Measurements from ENCODE around the gene SUPT20H. TPM values are rescaled to one million over a fixed set of nuclear protein-coding genes. Genes with fewer than 3 reads are reported as not detected.
A peak's percentile ranks its signal among the peaks of the same experiment; 100 is the strongest.

SUPT20H gene
- total RNA-seq, 1 experiment from 2014 or later, result 88.7 TPM

- H3K27me3 ChIP-seq, result no peaks in the 10 kb centered on the region
- peaks cover 72% of the 10 kb centered on the region for H3K36me3 ChIP-seq
- H3K4me1 ChIP-seq, result no peaks in the 10 kb centered on the region
- H3K27ac ChIP-seq, result no peak overlapping the region
- H3K9me3 ChIP-seq (replicated peaks), result peaks cover 2% of the 10 kb centered on the region
- DNase-seq, result no peak
- H3K4me3 ChIP-seq, result no peak overlapping the region
Measured at GRCh38 chr13:37047846-37048245, 11.6 kb downstream of the SUPT20H start.

- DNase-seq, result no peak
- H3K36me3 ChIP-seq, result peaks cover 76% of the 10 kb centered on the region
- H3K4me1 ChIP-seq, result no peaks in the 10 kb centered on the region
- H3K4me3 ChIP-seq, result no peak overlapping the region
- no peak overlapping the region for H3K27ac ChIP-seq
- no peaks in the 10 kb centered on the region for H3K27me3 ChIP-seq
- no peaks in the 10 kb centered on the region for H3K9me3 ChIP-seq (replicated peaks)
Measured at GRCh38 chr13:37047032-37047431, 12.5 kb downstream of the SUPT20H start.

GRCh38 chr13:37046062-37046461 is 13.4 kb downstream of the SUPT20H start:
- Histone ChIP-seq H3K27me3 (no peaks in the 10 kb centered on the region), H3K27ac (no peak overlapping the region), H3K4me1 (no peaks in the 10 kb centered on the region), H3K4me3 (no peak overlapping the region), H3K36me3 (peaks cover 83% of the 10 kb centered on the region), H3K9me3 (replicated peaks) (no peaks in the 10 kb centered on the region)
- no peak for DNase-seq

GRCh38 chr13:37040789-37041188 is 18.7 kb downstream of the SUPT20H start:
- Histone ChIP-seq H3K27me3 (no peaks in the 10 kb centered on the region), H3K9me3 (replicated peaks) (no peaks in the 10 kb centered on the region), H3K36me3 (peaks cover 94% of the 10 kb centered on the region), H3K27ac (no peak overlapping the region), H3K4me1 (no peaks in the 10 kb centered on the region), H3K4me3 (no peak overlapping the region)
- no peak for DNase-seq

GRCh38 chr13:37039896-37040295 is 19.6 kb downstream of the SUPT20H start:
- peaks cover 95% of the 10 kb centered on the region for H3K36me3 ChIP-seq
- no peaks in the 10 kb centered on the region for H3K4me1 ChIP-seq
- no peaks in the 10 kb centered on the region for H3K9me3 ChIP-seq (replicated peaks)
- no peak overlapping the region for H3K27ac ChIP-seq
- H3K27me3 ChIP-seq, result no peaks in the 10 kb centered on the region
- H3K4me3 ChIP-seq, result no peak overlapping the region
- DNase-seq, result no peak

GRCh38 chr13:37037241-37037640 is 22.2 kb downstream of the SUPT20H start:
- peaks cover 89% of the 10 kb centered on the region for H3K36me3 ChIP-seq

GRCh38 chr13:37029617-37030016 is 29.9 kb downstream of the SUPT20H start:
- DNase-seq, result no peak
- Histone ChIP-seq H3K27ac (no peak overlapping the region), H3K27me3 (no peaks in the 10 kb centered on the region), H3K4me3 (no peak overlapping the region), H3K9me3 (replicated peaks) (no peaks in the 10 kb centered on the region), H3K4me1 (no peaks in the 10 kb centered on the region), H3K36me3 (peaks cover 87% of the 10 kb centered on the region)

More at GRCh38 chr13:37037241-37037640, 22.2 kb downstream of the SUPT20H start:
- Histone ChIP-seq H3K27me3 (no peaks in the 10 kb centered on the region), H3K27ac (no peak overlapping the region), H3K4me3 (no peak overlapping the region), H3K9me3 (replicated peaks) (no peaks in the 10 kb centered on the region), H3K4me1 (no peaks in the 10 kb centered on the region)
- no peak for DNase-seq

- Histone ChIP-seq H3K27me3 (no peaks in the 10 kb centered on the region), H3K27ac (no peak overlapping the region), H3K4me1 (no peaks in the 10 kb centered on the region), H3K4me3 (no peak overlapping the region), H3K9me3 (replicated peaks) (no peaks in the 10 kb centered on the region), H3K36me3 (peaks cover 90% of the 10 kb centered on the region)
- no peak for DNase-seq
Measured at GRCh38 chr13:37027639-37028038, 31.8 kb downstream of the SUPT20H start.

- Histone ChIP-seq H3K9me3 (replicated peaks) (no peaks in the 10 kb centered on the region), H3K36me3 (peaks cover 90% of the 10 kb centered on the region), H3K4me1 (no peaks in the 10 kb centered on the region), H3K4me3 (no peak overlapping the region), H3K27ac (no peak overlapping the region), H3K27me3 (no peaks in the 10 kb centered on the region)
- DNase-seq, result no peak
Measured at GRCh38 chr13:37026771-37027170, 32.7 kb downstream of the SUPT20H start.

GRCh38 chr13:37023871-37024270 is 35.6 kb downstream of the SUPT20H start:
- Histone ChIP-seq H3K36me3 (peaks cover 89% of the 10 kb centered on the region), H3K9me3 (replicated peaks) (no peaks in the 10 kb centered on the region), H3K4me1 (no peaks in the 10 kb centered on the region), H3K27me3 (no peaks in the 10 kb centered on the region), H3K27ac (no peak overlapping the region), H3K4me3 (no peak overlapping the region)
- DNase-seq, result peak in 1 of 2 experiments; percentile 31

GRCh38 chr13:37014609-37015008 is 44.9 kb downstream of the SUPT20H start:
- Histone ChIP-seq H3K27me3 (no peaks in the 10 kb centered on the region), H3K36me3 (peaks cover 67% of the 10 kb centered on the region), H3K4me3 (no peak overlapping the region), H3K4me1 (no peaks in the 10 kb centered on the region), H3K27ac (no peak overlapping the region), H3K9me3 (replicated peaks) (no peaks in the 10 kb centered on the region)
- no peak for DNase-seq

- H3K27me3 ChIP-seq, result no peaks in the 10 kb centered on the region
- no peak overlapping the region for H3K4me3 ChIP-seq
- H3K9me3 ChIP-seq (replicated peaks), result no peaks in the 10 kb centered on the region
- no peak for DNase-seq
- no peaks in the 10 kb centered on the region for H3K4me1 ChIP-seq
- H3K27ac ChIP-seq, result no peak overlapping the region
- peaks cover 88% of the 10 kb centered on the region for H3K36me3 ChIP-seq
Measured at GRCh38 chr13:37011788-37012187, 47.7 kb downstream of the SUPT20H start.

- Histone ChIP-seq H3K9me3 (replicated peaks) (no peaks in the 10 kb centered on the region), H3K27me3 (no peaks in the 10 kb centered on the region), H3K36me3 (peaks cover 91% of the 10 kb centered on the region), H3K27ac (no peak overlapping the region), H3K4me1 (no peaks in the 10 kb centered on the region), H3K4me3 (no peak overlapping the region)
- DNase-seq, result no peak
Measured at GRCh38 chr13:37011002-37011401, 48.5 kb downstream of the SUPT20H start.

GRCh38 chr13:37010424-37010823 is 49.1 kb downstream of the SUPT20H start:
- no peaks in the 10 kb centered on the region for H3K27me3 ChIP-seq
- no peak overlapping the region for H3K27ac ChIP-seq
- no peak overlapping the region for H3K4me3 ChIP-seq
- peaks cover 88% of the 10 kb centered on the region for H3K36me3 ChIP-seq
- DNase-seq, result no peak
- no peaks in the 10 kb centered on the region for H3K9me3 ChIP-seq (replicated peaks)
- no peaks in the 10 kb centered on the region for H3K4me1 ChIP-seq

- H3K4me3 ChIP-seq, result no peak overlapping the region
- peaks cover 91% of the 10 kb centered on the region for H3K36me3 ChIP-seq
- H3K4me1 ChIP-seq, result no peaks in the 10 kb centered on the region
Measured at GRCh38 chr13:37009692-37010091, 49.8 kb downstream of the SUPT20H start.

GRCh38 chr13:37001921-37002250 is 57.6 kb downstream of the SUPT20H start:
- H3K27ac ChIP-seq, result peak overlapping the region; percentile 97; the same call in 1 of the 2 replicates
- no peak for DNase-seq
- H3K9me3 ChIP-seq (replicated peaks), result no peaks in the 10 kb centered on the region
- H3K4me1 ChIP-seq, result peaks cover 11% of the 10 kb centered on the region
- peak overlapping the region; percentile 88 for H3K4me3 ChIP-seq
- H3K27me3 ChIP-seq, result no peaks in the 10 kb centered on the region
- peaks cover 42% of the 10 kb centered on the region for H3K36me3 ChIP-seq

More at GRCh38 chr13:37009692-37010091, 49.8 kb downstream of the SUPT20H start:
- no peaks in the 10 kb centered on the region for H3K9me3 ChIP-seq (replicated peaks)
- H3K27ac ChIP-seq, result no peak overlapping the region
- no peak for DNase-seq
- H3K27me3 ChIP-seq, result no peaks in the 10 kb centered on the region

Measured in SJCRH30 (cell line).